Measurements from ENCODE around the gene DYNC1LI1. TPM values are rescaled to one million over a fixed set of nuclear protein-coding genes. Genes with fewer than 3 reads are reported as not detected.
A peak's percentile ranks its signal among the peaks of the same experiment; 100 is the strongest.

Gene DYNC1LI1
- total RNA-seq, result 10 to 100 TPM; 23.5 to 46.0 (median 26.5) TPM

GRCh38 chr3:32570421-32571191 lies at the start of gene DYNC1LI1:
TSS of gene DYNC1LI1 (minus strand) at chr3:32570858. CDS start at chr3:32570770, 88 bp downstream.
- 0% methylated on average over 7 to 41 of the region's 89 CpGs for WGBS, 2 donors
- TF ChIP-seq POLR2A (IDR thresholded peaks at IDR 0.05) (peak in 1 of 2 donors; percentile 78), CTCF (IDR thresholded peaks at IDR 0.05) (no peak)
- H3K4me3 ChIP-seq (replicated peaks in 1 of 3), result peak within 1 kb of the TSS; percentile 93 to 97 (median 95)
- H3K4me1 ChIP-seq, result peaks cover 10 to 11% of the 10 kb centered on the region in 2 donors
- intact Hi-C loops (cut with DNase I), result no loop called here
- peak within 1 kb of the TSS; percentile 93 to 99 (median 98) for H3K27ac ChIP-seq
- DNase-seq, result peak; percentile 96
- no peaks in the 10 kb centered on the region for H3K9me3 ChIP-seq
- H3K27me3 ChIP-seq, result no peaks in the 10 kb centered on the region
- H3K36me3 ChIP-seq, result no peaks in the 10 kb centered on the region

GRCh38 chr3:32619395-32619794 lies 48.7 kb upstream of the DYNC1LI1 start:
- intact Hi-C loops (cut with DNase I), result no loop called here
- Histone ChIP-seq H3K9me3 (no peaks in the 10 kb centered on the region), H3K27ac (no peak overlapping the region), H3K36me3 (no peaks in the 10 kb centered on the region), H3K4me3 (replicated peaks in 1 of 3) (no peak overlapping the region), H3K27me3 (no peaks in the 10 kb centered on the region), H3K4me1 (peaks cover 0 to 3% of the 10 kb centered on the region in 2 donors)
- TF ChIP-seq CTCF (IDR thresholded peaks at IDR 0.05), result no peak
- TF ChIP-seq POLR2A (IDR thresholded peaks at IDR 0.05), result no peak
- DNase-seq, result no peak

GRCh38 chr3:32616267-32616962 lies 45.8 kb upstream of the DYNC1LI1 start:
- TF ChIP-seq CTCF (IDR thresholded peaks at IDR 0.05) (no peak), POLR2A (IDR thresholded peaks at IDR 0.05) (no peak)
- WGBS, 2 donors, result 91 to 92% methylated on average over 14 of the region's 14 CpGs
- no peak overlapping the region for H3K27ac ChIP-seq
- H3K4me3 ChIP-seq (replicated peaks in 1 of 3), result no peak overlapping the region
- DNase-seq, result no peak
- peaks cover 0 to 3% of the 10 kb centered on the region in 2 donors for H3K4me1 ChIP-seq
- H3K9me3 ChIP-seq, result no peaks in the 10 kb centered on the region
- intact Hi-C loops (cut with DNase I), result no loop called here
- no peaks in the 10 kb centered on the region for H3K36me3 ChIP-seq
- no peaks in the 10 kb centered on the region for H3K27me3 ChIP-seq

GRCh38 chr3:32614956-32615355 lies 44.3 kb upstream of the DYNC1LI1 start:
- Histone ChIP-seq H3K27ac (no peak overlapping the region), H3K4me3 (replicated peaks in 1 of 3) (no peak overlapping the region), H3K36me3 (no peaks in the 10 kb centered on the region), H3K9me3 (no peaks in the 10 kb centered on the region), H3K27me3 (no peaks in the 10 kb centered on the region), H3K4me1 (no peaks in the 10 kb centered on the region)
- no peak for DNase-seq
- WGBS, 2 donors, result 39 to 47% methylated on average over 2 of the region's 2 CpGs
- intact Hi-C loops (cut with DNase I), result no loop called here
- TF ChIP-seq CTCF (IDR thresholded peaks at IDR 0.05) (no peak), POLR2A (IDR thresholded peaks at IDR 0.05) (no peak)

GRCh38 chr3:32613183-32613582 lies 42.5 kb upstream of the DYNC1LI1 start:
- WGBS, 2 donors, result 95% methylated on average over 4 of the region's 4 CpGs
- Histone ChIP-seq H3K4me1 (no peaks in the 10 kb centered on the region), H3K27ac (no peak overlapping the region), H3K27me3 (no peaks in the 10 kb centered on the region), H3K36me3 (no peaks in the 10 kb centered on the region), H3K4me3 (replicated peaks in 1 of 3) (no peak overlapping the region), H3K9me3 (no peaks in the 10 kb centered on the region)
- TF ChIP-seq POLR2A (IDR thresholded peaks at IDR 0.05) (no peak), CTCF (IDR thresholded peaks at IDR 0.05) (no peak)
- DNase-seq, result no peak
- intact Hi-C loops (cut with DNase I), result no loop called here
